Sigmoid colon (tissue), 7 donors: ENCODE results near the gene RASL11A. TPM values are rescaled to one million over a fixed set of nuclear protein-coding genes. Genes with fewer than 3 reads are reported as not detected.

ENCODE experiments used
- DNase-seq: peaks from one replicate; pipeline ENCODE4 v3.0.0-alpha.2; 2019
- H3K27ac ChIP-seq, 4 donors: fragments of 200-600 bp; sonication (generic); one replicate each; pipeline ENCODE4 v1.5.1; 2016 to 2019; ENCODE audit warnings: mild to moderate bottlenecking in 1 of 4
- H3K27me3 ChIP-seq, 3 donors: fragments of 200-600 bp; sonication (generic); one replicate each; pipeline ENCODE4 v1.5.1; 2019; ENCODE audit warnings: mild to moderate bottlenecking in 1 of 3
- H3K36me3 ChIP-seq, 4 donors: fragments of 200-600 bp; sonication (generic); one replicate each; pipeline ENCODE4 v1.5.1; 2016 to 2019
- H3K4me1 ChIP-seq, 4 donors: fragments of 200-600 bp; sonication (generic); one replicate each; pipeline ENCODE4 v1.5.1; 2017 to 2019
- H3K4me3 ChIP-seq, 4 donors: fragments of 200-600 bp; sonication (generic); one replicate each; pipeline ENCODE4 v1.5.1; 2017 to 2019; ENCODE audit warnings: mild to moderate bottlenecking in 2 of 4, moderate library complexity in 1 of 4
- H3K9me3 ChIP-seq, 4 donors: fragments of 200-600 bp in 3 of 4; sonication (generic) in 3 of 4; one replicate each; pipeline versions ENCODE4 v1.5.1 to v1.6.1; 2013 to 2019
- CTCF ChIP-seq, 4 experiments: fragments of 450-650 bp in 3 of 4; fragments of 200-600 bp in 1 of 4; IDR thresholded peaks; one replicate each; pipeline ENCODE4 v1.5.1; 2016 to 2019; ENCODE audit warnings: antibody characterized with exemption in 4 of 4, mild to moderate bottlenecking in 3 of 4, moderate library complexity in 2 of 4
- EP300 ChIP-seq, 4 donors: sonication (generic); formaldehyde crosslinking; IDR thresholded peaks; one replicate each; pipeline ENCODE4 v1.6.1; 2017; ENCODE audit warnings: antibody characterized with exemption in 4 of 4
- POLR2A ChIP-seq, 2 donors: fragments of 450-650 bp; IDR thresholded peaks; one replicate each; pipeline ENCODE4 v1.6.1; 2016; ENCODE audit warnings: antibody characterized with exemption in 2 of 2, mild to moderate bottlenecking in 2 of 2, moderate library complexity in 2 of 2
- POLR2AphosphoS5 ChIP-seq, 4 donors: sonication (generic); formaldehyde crosslinking; IDR thresholded peaks; one replicate each; pipeline ENCODE4 v1.6.1; 2017; ENCODE audit warnings: antibody characterized with exemption in 4 of 4
- WGBS, 2 donors: extraction: QIAGEN DNeasy Blood & Tissue Kit; methylation state at CpG; one replicate each; pipeline ENCODE4 v1.1.7; 2013; 5-methylcytosine and 5-hydroxymethylcytosine counted together
- intact Hi-C: fragments of 100-400 bp; cut with DNase I; formaldehyde crosslinking; loops from one replicate; pipeline ENCODE4 v1.15.1; 2023
- polyA plus RNA-seq, 3 donors: library from polyadenylated mRNA; stranded (reverse); fragments of 200-250 nt; gene quantifications; one replicate each; pipeline ENCODE4 v1.2.3, GENCODE V29; 2013
- total RNA-seq, 4 donors: library from RNA; depleted of rRNA; stranded (reverse); fragments of >200 nt; gene quantifications; one replicate each; pipeline ENCODE4 v1.1.0, GENCODE V29; 2016
- donor health status: healthy with polysubstance abuse.
- donor health status: Bipolar disorder and iron deficiency.
- donor health status: healthy.

RASL11A gene
- total and polyA plus RNA-seq, 7 donors: 14.1 to 123 (median 33.0) TPM

- Histone ChIP-seq H3K4me1 (peaks cover 0 to 23% (median 19%) of the 10 kb centered on the region in 4 donors), H3K4me3 (no peak overlapping the region), H3K27me3 (no peaks in the 10 kb centered on the region), H3K36me3 (peaks cover 0 to 65% (median 32%) of the 10 kb centered on the region in 4 donors), H3K27ac (no peak overlapping the region), H3K9me3 (no peaks in the 10 kb centered on the region)
- no peak for DNase-seq
- no peak for TF ChIP-seq EP300 (IDR thresholded peaks at IDR 0.05)
- no peak for TF ChIP-seq CTCF (IDR thresholded peaks at IDR 0.05)
- no peak for TF ChIP-seq POLR2A (IDR thresholded peaks at IDR 0.05)
- no peak for TF ChIP-seq POLR2AphosphoS5 (IDR thresholded peaks at IDR 0.05)
- 85 to 94% methylated on average over 5 of the region's 5 CpGs for WGBS, 2 donors
- intact Hi-C loops: loop anchor here (10.0 kb wide), 1 partner anchor 366 kb away; the partner anchor contains the start of genes LNX2 and POLR1D
Measured at GRCh38 chr13:27258637-27259386, 11.8 kb upstream of the RASL11A start.

- Histone ChIP-seq H3K36me3 (peaks cover 0 to 54% (median 28%) of the 10 kb centered on the region in 4 donors), H3K4me1 (peaks cover 0 to 23% (median 19%) of the 10 kb centered on the region in 4 donors), H3K27me3 (no peaks in the 10 kb centered on the region), H3K4me3 (no peak overlapping the region), H3K9me3 (no peaks in the 10 kb centered on the region), H3K27ac (peak overlapping the region in 2 of 4 donors; percentile 1 to 34)
- DNase-seq: no peak
- intact Hi-C loops: loop anchor here (10.0 kb wide), 1 partner anchor 365 kb away; the partner anchor contains the start of genes LNX2 and POLR1D
- peak in 2 of 4 donors; percentile 27 to 33 for TF ChIP-seq POLR2AphosphoS5 (IDR thresholded peaks at IDR 0.05)
- TF ChIP-seq POLR2A (IDR thresholded peaks at IDR 0.05): no peak
- TF ChIP-seq EP300 (IDR thresholded peaks at IDR 0.05): no peak
- TF ChIP-seq CTCF (IDR thresholded peaks at IDR 0.05): no peak
- 29% methylated on average over 2 of the region's 2 CpGs for WGBS, 2 donors
Measured at GRCh38 chr13:27259831-27260230, 10.8 kb upstream of the RASL11A start.

GRCh38 chr13:27261396-27261795 is 9.2 kb upstream of the RASL11A start:
- Histone ChIP-seq H3K9me3 (no peaks in the 10 kb centered on the region), H3K4me1 (peaks cover 0 to 27% (median 22%) of the 10 kb centered on the region in 4 donors), H3K27me3 (no peaks in the 10 kb centered on the region), H3K36me3 (peaks cover 0 to 39% (median 17%) of the 10 kb centered on the region in 4 donors), H3K4me3 (no peak overlapping the region), H3K27ac (peak overlapping the region in 1 of 4 donors; percentile 25)
- no peak for TF ChIP-seq EP300 (IDR thresholded peaks at IDR 0.05)
- no peak for TF ChIP-seq POLR2A (IDR thresholded peaks at IDR 0.05)
- no peak for TF ChIP-seq CTCF (IDR thresholded peaks at IDR 0.05)
- TF ChIP-seq POLR2AphosphoS5 (IDR thresholded peaks at IDR 0.05): no peak
- intact Hi-C loops: no loop called here
- no peak for DNase-seq
- 82 to 85% methylated on average over 5 of the region's 5 CpGs for WGBS, 2 donors

GRCh38 chr13:27263438-27263837 is 7.2 kb upstream of the RASL11A start:
- Histone ChIP-seq H3K4me1 (peaks cover 0 to 37% (median 30%) of the 10 kb centered on the region in 4 donors), H3K9me3 (no peaks in the 10 kb centered on the region), H3K4me3 (no peak overlapping the region), H3K27me3 (no peaks in the 10 kb centered on the region), H3K36me3 (peaks cover 0 to 18% (median under 1%) of the 10 kb centered on the region in 4 donors), H3K27ac (peak overlapping the region; percentile 18 to 70 (median 64))
- WGBS, 2 donors: 50 to 71% methylated on average over 2 of the region's 2 CpGs
- no peak for TF ChIP-seq POLR2AphosphoS5 (IDR thresholded peaks at IDR 0.05)
- TF ChIP-seq CTCF (IDR thresholded peaks at IDR 0.05): no peak
- no peak for TF ChIP-seq EP300 (IDR thresholded peaks at IDR 0.05)
- TF ChIP-seq POLR2A (IDR thresholded peaks at IDR 0.05): no peak
- intact Hi-C loops: no loop called here
- DNase-seq: no peak
